ENCODE measurements around the gene NTS.

The NTS gene, protein sequence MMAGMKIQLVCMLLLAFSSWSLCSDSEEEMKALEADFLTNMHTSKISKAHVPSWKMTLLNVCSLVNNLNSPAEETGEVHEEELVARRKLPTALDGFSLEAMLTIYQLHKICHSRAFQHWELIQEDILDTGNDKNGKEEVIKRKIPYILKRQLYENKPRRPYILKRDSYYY

DNA sequence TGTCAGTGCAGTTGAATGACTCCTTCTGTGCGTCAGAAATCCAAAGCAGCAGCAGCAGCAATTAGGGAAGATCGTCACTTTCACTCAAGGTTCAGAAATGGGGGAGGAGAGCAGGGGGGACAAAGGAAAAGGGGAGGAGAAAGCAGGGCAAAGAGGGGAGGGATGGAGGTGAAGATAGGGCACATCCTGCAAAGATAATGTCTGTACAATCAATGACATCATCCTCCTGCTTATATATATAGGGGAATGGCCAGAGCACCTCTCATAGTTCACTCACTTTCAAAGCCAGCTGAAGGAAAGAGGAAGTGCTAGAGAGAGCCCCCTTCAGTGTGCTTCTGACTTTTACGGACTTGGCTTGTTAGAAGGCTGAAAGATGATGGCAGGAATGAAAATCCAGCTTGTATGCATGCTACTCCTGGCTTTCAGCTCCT lies at the start of gene NTS:
TSS of gene NTS (plus strand) at position 265 of the 431 bp plus-strand sequence. CDS start at position 374, 109 bp downstream.
- no peaks in the 10 kb centered on the region for H3K4me1 ChIP-seq (ENCODE audit: control insufficient read depth in 1 of 2, insufficient read depth in 1 of 2, low read depth in 1 of 2, low read length in 1 of 2)
- H3K36me3 ChIP-seq: no peaks in the 10 kb centered on the region
- H3K27me3 ChIP-seq: no peaks in the 10 kb centered on the region
- TF ChIP-seq, protein P1, sequence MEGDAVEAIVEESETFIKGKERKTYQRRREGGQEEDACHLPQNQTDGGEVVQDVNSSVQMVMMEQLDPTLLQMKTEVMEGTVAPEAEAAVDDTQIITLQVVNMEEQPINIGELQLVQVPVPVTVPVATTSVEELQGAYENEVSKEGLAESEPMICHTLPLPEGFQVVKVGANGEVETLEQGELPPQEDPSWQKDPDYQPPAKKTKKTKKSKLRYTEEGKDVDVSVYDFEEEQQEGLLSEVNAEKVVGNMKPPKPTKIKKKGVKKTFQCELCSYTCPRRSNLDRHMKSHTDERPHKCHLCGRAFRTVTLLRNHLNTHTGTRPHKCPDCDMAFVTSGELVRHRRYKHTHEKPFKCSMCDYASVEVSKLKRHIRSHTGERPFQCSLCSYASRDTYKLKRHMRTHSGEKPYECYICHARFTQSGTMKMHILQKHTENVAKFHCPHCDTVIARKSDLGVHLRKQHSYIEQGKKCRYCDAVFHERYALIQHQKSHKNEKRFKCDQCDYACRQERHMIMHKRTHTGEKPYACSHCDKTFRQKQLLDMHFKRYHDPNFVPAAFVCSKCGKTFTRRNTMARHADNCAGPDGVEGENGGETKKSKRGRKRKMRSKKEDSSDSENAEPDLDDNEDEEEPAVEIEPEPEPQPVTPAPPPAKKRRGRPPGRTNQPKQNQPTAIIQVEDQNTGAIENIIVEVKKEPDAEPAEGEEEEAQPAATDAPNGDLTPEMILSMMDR (IDR thresholded peaks at IDR 0.05): no peak
- H3K9me3 ChIP-seq: no peaks in the 10 kb centered on the region
- no peak within 1 kb of the TSS for H3K4me3 ChIP-seq (ENCODE audit: low read depth in 1 of 2, low read length in 1 of 2)
- no peak within 1 kb of the TSS for H3K27ac ChIP-seq

DNA sequence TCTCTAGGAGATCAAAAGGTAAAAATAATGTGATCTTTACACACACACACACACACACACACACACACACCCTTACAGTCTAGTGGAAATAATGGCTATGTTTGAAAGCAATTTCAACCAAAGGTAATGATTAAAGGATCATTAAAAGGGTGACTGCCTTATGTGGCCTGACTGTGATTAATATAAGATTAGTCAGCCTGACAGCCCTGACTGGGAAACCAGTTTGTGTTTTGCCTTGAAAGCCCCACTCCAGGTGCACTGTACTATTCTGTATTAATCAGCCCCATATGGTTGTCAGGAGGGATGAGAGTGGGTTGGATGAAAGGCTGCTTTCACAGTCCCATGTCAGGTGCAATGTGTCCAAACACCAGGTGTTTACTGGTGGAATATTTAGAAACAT lies 48.3 kb upstream of the NTS start:
- H3K36me3 ChIP-seq: no peaks in the 10 kb centered on the region
- H3K4me1 ChIP-seq (ENCODE audit: control insufficient read depth in 1 of 2, insufficient read depth in 1 of 2, low read depth in 1 of 2, low read length in 1 of 2): no peaks in the 10 kb centered on the region
- no peaks in the 10 kb centered on the region for H3K27me3 ChIP-seq
- no peak overlapping the region for H3K4me3 ChIP-seq (ENCODE audit: low read depth in 1 of 2, low read length in 1 of 2)
- TF ChIP-seq, protein P1 (IDR thresholded peaks at IDR 0.05): no peak
- no peak overlapping the region for H3K27ac ChIP-seq
- no peaks in the 10 kb centered on the region for H3K9me3 ChIP-seq

DNA sequence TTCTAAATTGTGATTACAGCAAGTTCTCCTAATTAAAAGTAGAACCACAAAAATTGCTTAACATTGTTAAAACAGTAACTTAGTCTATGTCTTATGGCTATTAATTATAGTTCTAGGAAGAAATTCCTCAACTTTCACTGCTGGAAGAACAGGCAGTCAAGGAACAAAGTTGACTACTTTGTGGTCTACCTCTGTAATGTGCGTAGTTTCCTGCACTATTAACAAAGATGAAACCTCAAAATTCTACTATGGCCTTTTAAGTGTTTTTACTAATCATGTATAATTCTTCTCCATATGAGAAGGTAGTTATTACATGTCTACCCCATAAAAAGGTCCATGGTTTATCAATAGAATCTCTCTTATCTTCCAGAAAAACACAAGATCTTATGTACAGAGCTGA lies 45.5 kb upstream of the NTS start:
- H3K27me3 ChIP-seq: no peaks in the 10 kb centered on the region
- H3K36me3 ChIP-seq: no peaks in the 10 kb centered on the region
- no peak overlapping the region for H3K27ac ChIP-seq
- TF ChIP-seq, protein P1 (IDR thresholded peaks at IDR 0.05): no peak
- H3K4me1 ChIP-seq (ENCODE audit: control insufficient read depth in 1 of 2, insufficient read depth in 1 of 2, low read depth in 1 of 2, low read length in 1 of 2): no peaks in the 10 kb centered on the region
- H3K9me3 ChIP-seq: no peaks in the 10 kb centered on the region
- H3K4me3 ChIP-seq (ENCODE audit: low read depth in 1 of 2, low read length in 1 of 2): no peak overlapping the region

DNA sequence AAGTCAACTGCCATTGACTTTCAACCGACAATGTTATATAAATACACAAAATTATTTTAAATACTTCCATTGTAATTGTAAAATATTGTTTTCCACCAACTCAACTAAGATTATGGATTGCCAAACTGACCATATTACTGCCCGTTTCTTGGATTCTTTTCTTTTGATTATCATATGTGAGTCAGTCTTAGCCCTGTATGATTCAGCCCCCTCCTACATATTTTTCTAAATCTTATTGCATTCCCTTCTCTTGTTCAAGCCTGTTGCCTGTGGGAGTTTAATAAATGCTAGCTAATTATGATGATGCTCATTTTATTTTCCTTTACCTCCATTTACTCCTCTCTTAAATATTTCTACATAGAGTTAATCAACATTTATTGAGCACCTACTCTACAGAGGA lies 44.7 kb upstream of the NTS start:
- Histone ChIP-seq H3K4me1 (ENCODE audit: control insufficient read depth in 1 of 2, insufficient read depth in 1 of 2, low read depth in 1 of 2, low read length in 1 of 2) (no peaks in the 10 kb centered on the region), H3K27ac (no peak overlapping the region), H3K4me3 (ENCODE audit: low read depth in 1 of 2, low read length in 1 of 2) (no peak overlapping the region), H3K27me3 (no peaks in the 10 kb centered on the region), H3K9me3 (no peaks in the 10 kb centered on the region), H3K36me3 (no peaks in the 10 kb centered on the region)
- TF ChIP-seq, protein P1 (IDR thresholded peaks at IDR 0.05): no peak

DNA sequence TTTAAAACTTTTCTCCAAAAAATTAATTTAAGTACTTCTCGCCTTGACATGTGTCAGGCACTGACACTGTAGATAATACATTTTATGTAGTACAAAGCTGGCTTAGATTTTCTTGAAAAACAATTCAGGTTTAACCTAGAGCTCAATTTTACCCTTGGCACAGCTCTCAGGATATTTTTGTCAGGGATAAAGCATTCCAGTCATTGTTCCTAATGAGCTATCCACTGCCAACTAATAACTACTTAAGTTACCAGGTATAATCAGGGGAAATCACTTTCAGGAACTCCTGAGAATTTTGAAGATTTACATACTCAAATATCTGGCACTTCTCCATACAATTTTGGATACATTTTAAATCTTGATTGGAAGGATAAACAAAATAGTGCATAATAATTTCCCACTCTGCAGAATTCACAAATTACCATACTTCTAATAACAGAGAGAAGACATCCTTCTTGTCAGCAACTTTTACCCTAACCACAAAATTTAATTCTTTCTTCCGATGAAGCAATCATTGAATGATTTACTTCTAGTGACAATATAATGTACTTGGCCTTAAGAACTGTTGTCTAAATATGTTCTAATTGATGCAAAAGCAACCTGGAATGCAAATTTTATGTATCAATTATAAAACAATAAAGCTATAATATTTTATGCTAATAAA lies 42.6 kb upstream of the NTS start:
- H3K36me3 ChIP-seq: no peaks in the 10 kb centered on the region

More for the DNA sequence above, 42.6 kb upstream of the NTS start:
- TF ChIP-seq, protein P1 (IDR thresholded peaks at IDR 0.05): no peak
- Histone ChIP-seq H3K27me3 (peaks cover 7% of the 10 kb centered on the region), H3K9me3 (no peaks in the 10 kb centered on the region), H3K27ac (no peak overlapping the region), H3K4me3 (ENCODE audit: low read depth in 1 of 2, low read length in 1 of 2) (no peak overlapping the region), H3K4me1 (ENCODE audit: control insufficient read depth in 1 of 2, insufficient read depth in 1 of 2, low read depth in 1 of 2, low read length in 1 of 2) (no peaks in the 10 kb centered on the region)
